HG03066 (cell line): ENCODE results near the gene NDOR1.
"Not testable (repeated sequence)": the region's sequence is repeated elsewhere in the genome, so short reads cannot be mapped to it uniquely, and the experiment has no call there.

Experiments used
- ATAC-seq: cut with Tn5 transposase; IDR thresholded peaks from one replicate; pipeline ENCODE4 v1.9.1; 2021; ENCODE audit warnings: low read depth; ENCODE audit not compliant: unreplicated experiment

NDOR1 gene

DNA sequence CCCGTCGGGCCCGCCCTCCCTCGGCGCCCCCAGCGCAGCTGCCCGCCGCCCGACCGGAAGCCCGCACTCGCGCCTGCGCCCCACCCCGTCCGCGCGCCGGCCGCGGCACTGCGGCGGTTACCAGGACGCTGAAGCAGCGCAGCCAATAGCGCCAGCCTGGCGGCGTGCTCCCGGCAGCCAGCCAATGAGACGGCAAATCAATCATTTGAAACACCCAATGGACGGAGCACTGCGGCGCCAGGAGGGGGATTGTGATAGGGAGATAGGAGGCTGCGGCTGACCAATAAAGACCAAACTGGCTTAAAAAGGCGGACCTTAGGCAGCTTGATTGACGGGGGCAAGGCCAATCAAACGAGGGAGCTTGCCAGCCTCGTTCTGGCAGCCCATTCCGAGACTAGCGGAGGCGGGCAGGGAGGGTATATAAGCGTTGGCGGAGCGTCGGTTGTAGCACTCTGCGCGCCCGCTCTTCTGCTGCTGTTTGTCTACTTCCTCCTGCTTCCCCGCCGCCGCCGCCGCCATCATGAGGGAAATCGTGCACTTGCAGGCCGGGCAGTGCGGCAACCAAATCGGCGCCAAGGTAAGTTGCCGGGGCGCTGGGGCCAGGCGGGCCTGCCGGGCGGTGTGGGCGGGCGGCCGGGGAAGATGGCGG is 35.5 kb downstream of the NDOR1 start, which contains the start of gene TUBB4B:
TUBB4B (plus strand) TSS at position 447 of the 649 bp plus-strand sequence; CDS start at position 521, 74 bp downstream.
- peak; percentile 84 for ATAC-seq

DNA sequence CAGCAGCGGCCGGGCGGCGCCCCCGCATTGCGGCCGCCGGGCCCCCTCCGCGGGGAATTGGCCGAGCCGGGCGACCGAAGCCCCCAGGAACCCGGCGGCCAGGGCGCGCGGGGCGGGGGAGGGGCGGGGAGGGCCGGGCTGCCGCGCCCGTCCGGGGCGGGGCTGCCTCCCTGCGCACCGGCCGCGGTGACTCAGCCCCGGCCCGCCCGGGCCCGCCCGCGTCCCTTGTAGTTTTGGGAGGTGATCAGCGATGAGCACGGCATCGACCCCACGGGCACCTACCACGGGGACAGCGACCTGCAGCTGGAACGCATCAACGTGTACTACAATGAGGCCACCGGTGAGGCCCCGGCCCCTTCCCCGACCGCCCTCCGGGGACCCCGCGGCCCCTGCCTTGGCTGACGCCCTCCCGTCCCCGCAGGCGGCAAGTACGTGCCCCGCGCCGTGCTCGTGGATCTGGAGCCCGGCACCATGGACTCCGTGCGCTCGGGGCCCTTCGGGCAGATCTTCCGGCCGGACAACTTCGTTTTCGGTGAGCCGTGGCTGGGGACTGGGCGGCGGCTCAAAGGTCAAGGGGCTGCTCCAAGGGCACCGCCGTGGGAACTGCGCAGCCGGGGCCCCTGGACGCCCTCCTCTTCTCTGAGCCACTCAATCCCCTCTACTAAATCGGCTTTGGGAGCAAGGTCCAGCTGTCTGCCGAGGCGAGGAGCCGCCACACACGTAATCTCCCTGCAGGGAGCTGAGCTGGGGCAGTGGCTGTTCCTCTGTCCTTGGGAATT is 36.2 kb downstream of the NDOR1 start:
- ATAC-seq, result peak; percentile 10

DNA sequence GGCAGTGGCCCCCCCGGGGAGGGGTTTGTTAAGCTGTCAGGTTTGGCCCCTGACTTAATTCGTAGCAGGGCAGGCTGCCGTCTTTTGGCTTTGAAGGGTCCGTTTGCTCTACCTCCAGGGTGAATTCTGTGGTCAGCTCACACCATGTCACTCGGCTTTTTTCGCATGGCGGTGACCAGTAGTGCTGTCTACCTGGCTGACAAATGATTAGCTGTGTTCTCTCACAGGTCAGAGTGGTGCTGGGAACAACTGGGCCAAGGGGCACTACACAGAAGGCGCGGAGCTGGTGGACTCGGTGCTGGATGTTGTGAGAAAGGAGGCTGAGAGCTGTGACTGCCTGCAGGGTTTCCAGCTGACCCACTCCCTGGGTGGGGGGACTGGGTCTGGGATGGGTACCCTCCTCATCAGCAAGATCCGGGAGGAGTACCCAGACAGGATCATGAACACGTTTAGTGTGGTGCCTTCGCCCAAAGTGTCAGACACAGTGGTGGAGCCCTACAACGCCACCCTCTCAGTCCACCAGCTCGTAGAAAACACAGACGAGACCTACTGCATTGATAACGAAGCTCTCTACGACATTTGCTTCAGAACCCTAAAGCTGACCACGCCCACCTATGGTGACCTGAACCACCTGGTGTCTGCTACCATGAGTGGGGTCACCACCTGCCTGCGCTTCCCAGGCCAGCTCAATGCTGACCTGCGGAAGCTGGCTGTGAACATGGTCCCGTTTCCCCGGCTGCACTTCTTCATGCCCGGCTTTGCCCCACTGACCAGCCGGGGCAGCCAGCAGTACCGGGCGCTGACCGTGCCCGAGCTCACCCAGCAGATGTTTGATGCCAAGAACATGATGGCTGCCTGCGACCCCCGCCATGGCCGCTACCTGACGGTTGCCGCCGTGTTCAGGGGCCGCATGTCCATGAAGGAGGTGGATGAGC is 37.0 kb downstream of the NDOR1 start:
- no peak for ATAC-seq

DNA sequence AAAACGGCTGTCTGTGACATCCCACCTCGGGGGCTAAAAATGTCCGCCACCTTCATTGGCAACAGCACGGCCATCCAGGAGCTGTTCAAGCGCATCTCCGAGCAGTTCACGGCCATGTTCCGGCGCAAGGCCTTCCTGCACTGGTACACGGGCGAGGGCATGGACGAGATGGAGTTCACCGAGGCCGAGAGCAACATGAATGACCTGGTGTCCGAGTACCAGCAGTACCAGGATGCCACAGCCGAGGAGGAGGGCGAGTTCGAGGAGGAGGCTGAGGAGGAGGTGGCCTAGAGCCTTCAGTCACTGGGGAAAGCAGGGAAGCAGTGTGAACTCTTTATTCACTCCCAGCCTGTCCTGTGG is 37.7 kb downstream of the NDOR1 start:
- ATAC-seq, result not testable (repeated sequence)

DNA sequence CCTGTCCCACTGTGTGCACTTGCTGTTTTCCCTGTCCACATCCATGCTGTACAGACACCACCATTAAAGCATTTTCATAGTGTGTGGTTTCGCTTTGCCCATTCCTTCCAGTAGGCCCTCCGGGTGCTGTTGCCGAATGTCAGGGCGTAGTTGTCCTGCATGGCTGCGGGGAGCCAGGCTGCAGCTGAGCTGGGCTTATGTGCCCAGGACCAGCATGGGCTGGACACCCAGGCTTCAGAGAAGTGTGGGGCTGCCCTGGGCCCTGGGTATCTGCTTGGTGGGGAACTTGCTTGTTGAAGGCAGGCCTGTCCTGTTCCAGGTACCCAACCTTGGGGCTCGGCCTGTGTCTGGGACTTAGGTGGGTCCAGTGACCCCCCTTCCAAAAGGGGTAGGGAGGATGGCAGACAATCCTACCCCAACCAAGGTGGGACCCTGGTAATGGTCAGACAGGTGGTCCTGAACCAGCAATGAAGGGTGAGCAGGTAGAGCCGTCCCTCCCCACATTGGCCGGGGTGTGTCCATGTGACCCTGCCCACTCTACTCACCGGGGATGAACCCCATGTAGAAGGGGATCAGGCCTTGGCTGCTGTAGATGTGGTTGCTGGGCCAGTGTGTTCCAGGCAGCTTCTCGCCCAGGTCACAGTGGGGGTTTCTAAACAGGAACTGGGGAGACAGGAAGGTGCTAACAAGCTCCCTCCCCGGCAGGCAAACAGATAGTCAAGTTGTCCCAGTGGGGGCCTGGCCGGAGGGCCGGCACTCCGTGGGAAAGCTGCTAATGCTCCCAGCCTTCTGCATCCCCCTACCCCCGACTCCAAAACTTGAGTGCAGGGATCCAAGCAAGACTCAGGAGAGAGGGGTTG is 38.4 kb downstream of the NDOR1 start:
- no peak for ATAC-seq

DNA sequence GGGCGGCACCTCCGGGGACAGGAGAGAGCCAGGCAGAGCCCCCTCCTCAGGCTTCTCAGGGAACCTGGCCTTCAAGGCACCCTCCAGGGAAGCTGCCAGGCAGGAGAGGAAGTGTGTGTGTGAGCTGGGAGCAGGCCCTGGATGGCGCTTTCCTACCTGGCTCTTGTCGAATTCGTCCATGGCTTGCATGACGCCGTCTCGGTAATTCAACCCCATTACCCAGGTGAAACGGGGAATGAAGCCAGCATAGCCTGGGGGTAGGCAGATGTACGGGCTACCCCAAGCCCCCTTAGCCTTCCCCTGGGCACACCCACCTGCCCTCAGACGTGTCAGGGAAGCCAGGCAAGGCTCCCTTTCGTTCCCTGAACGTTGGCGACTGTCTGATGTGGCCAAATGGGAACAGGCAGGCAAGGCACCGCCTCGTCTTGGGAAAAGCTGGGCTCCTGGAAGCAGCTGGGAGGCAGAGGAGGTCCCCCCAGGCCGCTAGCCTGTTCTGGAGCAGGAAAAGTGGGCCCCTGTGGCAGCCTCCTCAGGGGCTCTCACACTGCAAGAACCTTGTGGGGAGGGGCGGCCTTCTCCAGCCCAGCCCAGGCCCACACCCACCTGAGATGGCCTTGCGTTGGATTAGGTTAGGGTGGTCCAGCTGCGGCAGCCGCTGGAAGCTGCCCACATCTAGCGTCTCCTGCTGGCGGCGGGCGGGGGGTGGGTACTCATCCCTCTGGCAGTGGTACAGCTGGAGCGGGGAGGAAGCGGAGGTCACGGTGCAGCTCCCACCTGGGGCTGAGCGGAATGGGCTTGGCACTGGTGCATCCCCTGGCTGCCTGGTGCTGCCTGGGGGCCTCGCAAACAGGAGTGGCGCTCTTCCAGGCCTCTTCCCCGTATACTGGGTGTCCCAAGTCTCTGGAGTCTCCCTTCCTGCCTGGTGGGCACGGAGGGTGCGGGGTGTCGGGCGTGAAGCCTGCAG is 39.3 kb downstream of the NDOR1 start:
- ATAC-seq, result no peak

DNA sequence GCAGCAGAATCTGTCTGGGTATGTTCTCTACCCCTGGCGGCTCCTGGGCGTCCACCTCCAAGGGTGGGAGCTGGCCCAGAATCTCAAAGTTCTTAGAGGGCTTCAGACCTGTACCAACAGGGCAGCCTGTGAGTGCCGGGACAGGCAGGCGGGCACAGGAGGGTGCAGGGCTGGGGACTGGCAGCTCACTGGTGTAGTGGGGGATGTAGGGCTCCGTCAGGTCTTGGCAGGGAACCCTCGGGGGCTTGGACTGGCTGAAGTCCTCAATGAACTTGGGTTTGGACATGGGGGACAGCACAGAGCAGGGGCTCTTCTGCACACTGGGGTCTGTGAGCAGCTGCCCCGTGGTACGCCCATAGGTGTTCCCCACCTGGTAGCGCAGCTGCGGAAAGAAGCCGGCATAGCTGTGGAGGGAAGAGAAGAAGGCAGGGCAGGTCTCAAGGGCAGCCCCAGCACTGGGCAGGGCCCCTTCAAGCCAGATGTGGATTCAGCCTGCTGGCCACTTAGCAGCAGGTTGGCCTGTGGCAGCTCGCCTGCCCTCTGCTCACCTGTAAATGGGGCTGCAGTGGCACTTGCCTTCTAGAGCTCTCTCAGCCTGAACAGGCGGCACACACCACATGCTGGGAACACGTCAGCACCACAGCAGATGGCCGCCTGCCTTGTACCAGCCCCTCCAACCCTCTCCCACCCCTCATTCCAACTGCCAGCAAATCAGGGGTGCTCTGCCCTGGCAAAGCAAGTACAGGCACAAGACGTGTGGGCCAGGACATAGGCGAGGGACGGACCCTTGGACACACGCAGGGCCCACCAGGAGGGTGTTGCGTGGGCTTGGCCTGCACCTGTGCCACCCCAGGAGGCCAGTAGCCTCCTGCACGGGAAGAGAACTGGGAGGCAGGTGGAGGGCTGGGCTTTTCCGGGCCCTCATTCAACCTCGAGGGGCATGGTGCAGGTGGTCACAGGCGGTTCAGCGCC is 40.2 kb downstream of the NDOR1 start:
- no peak for ATAC-seq

DNA sequence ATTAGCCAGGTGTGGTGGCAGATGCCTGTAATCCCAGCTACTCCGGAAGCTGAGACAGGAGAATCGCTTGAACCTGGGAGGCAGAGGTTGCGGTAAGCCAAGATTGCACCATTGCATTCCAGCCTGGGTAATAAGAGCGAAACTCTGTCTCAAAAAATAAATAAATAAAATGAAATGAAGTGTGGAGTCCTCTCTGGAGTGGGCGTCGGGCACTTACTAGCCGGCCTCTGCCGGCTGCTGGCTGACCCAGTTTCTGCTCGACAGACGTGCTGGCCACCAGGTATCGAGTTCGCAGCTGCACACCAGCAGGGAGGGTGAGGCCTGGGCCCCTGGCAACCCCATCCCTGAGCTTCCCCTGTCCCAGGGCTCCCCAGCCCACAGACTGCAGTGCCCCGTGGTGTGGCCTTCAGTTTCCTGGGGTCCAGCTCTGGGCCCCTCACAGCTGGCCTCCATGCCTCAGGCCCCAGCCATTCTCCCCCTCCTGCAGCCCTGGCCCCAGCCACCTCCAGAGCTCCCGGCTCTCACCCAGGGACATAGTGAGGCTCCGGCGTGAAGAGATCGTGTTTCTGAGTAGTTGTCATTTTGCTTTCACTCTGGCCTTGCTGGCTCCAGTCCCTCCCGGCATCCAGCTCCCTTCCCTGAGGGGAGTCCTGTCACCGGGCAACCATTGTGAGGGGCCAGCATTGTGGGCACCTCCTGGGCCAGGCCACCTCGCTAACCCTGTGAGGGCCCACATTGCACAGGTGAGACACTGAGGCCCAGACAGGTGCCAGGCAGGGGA is 41.8 kb downstream of the NDOR1 start:
- no peak for ATAC-seq

DNA sequence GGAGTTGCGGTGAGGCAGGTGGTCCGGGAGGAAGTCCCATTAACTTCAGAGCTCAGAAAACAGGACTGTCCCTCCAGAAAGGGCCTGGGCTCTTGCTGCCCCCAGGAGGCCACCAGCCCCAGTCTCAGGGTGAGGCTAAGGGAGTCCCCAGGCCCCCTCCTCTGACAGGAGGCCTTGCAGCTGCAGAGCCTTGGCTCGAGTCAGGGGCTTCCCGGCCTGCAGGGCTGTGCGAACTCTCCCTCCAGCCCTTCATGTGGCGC is 42.3 kb downstream of the NDOR1 start:
- no peak for ATAC-seq

DNA sequence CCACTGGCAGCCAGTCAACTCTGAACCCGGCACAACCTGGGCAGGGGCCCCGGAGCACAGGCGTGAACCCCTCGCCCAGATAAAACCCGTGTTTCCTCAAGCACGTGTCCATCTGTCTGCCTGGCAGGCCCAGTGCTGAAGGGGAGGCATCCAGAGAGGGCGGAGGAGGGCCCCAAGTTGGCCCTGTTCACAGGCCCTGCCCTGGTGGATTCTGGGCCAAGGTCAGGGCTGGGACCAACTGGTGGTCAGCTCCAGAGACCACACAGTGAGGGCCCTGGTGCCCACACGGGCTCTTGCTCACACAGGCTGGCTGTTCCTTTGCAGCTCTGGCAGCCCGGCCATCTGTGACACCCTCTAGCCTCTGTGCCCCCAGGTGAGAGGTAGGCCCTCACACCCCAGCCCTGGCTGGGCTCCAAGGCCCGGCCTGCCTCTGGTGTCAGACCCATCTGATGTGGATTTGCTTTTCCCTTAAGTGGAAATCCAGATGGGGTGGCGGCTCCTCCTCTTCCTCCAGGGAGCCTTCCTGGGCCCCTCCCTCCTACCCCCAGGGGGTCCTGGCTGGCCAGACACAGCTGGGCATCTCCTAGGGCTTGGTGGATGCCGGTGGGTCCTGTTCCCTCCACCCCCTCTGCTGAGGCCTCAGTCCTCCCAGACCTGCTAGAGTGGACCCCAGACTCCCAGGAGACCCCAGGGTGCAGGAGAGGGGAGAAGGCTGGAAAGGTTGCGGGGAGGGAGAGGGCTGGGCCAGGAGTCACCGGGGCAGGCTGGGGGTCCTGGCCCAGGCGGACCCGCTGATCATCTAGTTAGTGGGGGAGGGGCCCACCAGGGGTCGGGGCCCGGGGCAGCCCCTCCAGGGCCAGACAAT is 45.1 kb downstream of the NDOR1 start:
- ATAC-seq, result no peak

DNA sequence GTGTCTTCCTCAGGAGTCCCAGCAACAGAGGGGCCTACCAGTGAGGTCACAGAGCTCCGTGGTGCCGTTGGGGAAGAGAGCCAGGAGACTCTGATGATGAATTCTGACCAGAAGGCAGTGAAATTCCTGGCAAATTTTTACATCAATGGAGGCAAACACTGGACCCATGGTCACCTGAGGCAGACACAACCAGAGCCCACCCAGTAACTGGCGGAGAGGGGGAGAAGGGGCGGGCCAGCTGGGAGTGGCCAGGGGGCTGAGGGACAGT is 45.6 kb downstream of the NDOR1 start, which contains the start of gene STPG3:
STPG3 (plus strand) TSS at position 93 of the 268 bp plus-strand sequence; CDS start at position 94, 1 bp downstream.
- no peak for ATAC-seq

DNA sequence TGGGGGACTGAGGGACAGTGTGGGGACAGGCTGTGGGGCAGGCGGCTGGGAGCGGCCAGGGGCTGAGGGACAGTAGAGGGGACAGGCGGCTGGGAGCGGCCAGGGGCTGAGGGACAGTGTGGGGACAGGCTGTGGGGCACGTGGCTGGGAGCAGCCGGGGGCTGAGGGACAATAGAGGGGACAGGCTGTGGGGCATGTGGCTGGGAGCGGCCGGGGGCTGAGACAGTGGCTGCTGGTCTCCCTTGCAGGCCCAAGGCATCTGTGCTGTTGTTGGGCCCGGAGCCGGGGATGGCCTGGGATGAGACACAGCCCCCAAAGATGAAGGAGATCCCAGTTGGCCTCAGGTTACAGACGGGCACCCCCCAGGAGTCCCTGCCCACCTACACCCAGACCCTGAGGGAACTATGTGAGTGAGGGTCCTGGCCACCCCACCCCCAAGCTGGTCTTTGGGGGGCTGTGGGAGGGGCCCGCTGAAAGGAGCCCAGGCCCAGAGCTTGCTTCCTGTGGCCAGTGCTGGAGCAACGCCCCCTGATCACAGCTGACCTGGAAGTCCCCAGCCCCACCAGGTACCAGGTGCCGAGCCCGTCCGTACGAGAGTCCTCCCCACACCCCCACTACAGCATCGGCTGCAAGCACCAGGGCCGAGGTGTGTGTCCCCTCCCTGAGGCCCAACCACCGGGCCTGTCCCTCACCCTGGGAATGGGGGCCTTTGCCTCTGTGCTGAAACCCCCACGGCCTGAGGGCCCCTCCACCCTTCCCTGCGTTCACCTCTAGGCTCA is 46.2 kb downstream of the NDOR1 start:
- no peak for ATAC-seq

DNA sequence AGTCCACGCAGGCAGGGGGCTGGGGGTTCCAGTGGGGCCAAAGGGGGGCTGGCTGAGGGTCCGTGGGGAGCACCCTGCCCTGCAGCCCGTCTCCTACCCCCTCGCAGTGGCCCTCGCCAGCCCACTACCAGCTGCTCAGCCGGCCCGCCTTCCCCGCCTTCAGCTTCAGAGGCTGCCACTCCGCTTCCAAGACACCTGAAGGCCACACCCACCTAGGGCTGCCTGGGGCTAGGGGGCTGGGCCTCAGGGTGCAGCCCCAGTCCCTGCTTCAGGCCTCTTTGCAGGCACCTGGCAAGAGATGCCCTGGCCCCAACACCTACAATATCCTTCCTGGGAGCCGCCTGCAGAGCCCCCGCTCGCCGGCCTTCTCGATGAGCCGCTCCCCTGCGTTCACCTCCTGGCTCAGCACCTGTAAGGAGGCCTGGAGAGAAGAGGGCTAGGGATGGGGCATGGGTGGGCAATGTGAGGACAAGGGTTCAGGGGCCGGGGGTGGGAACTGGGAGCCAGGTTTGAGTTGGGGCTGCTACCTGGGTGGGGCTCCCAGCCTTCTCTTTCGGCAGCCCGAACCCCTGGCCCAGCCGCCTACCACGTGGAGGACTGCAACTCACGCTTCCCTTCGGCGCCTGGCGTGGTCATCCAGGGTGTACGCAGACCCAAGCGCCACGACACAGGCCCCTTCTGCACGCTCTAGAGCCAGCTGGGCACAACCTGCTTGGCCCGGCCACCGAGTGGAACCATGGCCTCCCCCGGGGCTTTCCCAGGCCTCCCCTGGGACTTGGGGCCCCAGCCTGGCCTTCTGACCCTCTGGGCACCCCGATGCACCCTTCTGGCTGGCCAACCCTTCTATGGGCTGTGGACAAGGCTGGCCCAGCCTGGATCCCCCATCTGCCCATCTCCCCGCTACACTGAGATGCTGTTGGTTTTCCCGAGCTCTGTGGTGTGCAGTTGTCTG is 47.3 kb downstream of the NDOR1 start:
- ATAC-seq, result no peak

DNA sequence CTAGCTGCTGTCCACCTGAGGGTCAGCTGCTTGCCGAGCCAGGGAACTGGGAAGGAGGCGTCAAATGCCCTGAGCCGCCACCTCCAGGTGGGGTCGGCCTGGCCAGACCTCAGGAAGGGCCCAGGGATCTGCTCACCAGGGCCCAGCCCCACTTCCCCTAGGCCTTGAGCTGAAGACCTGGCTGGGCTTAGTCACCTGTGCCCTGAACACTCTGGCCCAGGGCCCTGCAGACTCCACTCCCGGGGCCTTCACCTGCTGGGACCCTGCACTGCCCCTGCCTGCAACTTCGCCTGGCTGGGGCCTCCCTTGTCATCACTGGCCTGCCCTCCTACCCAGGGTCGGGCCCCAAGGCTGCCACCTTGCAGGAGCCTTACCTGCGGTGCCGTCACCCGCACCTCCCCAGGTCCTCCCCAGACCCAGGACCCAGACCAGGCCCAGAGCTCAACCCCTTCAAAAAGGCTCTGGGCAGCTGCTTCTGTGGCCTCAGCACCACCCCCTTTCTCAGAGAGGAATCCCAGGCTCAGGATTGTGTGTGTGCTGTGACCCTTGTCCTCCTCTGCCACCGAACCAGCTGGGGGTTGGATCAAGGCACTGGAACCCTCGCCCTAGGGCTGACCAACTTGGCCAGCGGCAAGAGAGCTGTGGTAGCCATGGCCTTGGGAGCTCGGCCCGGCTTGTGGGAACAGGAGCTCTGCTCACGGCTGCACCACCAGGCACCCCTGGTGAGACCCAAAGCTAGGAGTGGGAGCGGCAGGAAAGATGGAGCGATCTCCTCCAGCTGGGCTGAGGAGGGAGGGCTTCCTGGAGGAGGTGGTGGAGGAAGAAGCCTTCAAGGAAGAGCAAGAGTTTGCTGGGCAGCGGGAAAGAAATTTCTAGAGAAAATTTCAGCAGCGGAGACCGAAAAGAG is 48.5 kb downstream of the NDOR1 start:
- no peak for ATAC-seq
